ENCODE data around the gene PLXNA4.

GRCh38 chr7:132457658-132458057 lies 118.6 kb downstream of the PLXNA4 start:
- TF ChIP-seq, protein P1, sequence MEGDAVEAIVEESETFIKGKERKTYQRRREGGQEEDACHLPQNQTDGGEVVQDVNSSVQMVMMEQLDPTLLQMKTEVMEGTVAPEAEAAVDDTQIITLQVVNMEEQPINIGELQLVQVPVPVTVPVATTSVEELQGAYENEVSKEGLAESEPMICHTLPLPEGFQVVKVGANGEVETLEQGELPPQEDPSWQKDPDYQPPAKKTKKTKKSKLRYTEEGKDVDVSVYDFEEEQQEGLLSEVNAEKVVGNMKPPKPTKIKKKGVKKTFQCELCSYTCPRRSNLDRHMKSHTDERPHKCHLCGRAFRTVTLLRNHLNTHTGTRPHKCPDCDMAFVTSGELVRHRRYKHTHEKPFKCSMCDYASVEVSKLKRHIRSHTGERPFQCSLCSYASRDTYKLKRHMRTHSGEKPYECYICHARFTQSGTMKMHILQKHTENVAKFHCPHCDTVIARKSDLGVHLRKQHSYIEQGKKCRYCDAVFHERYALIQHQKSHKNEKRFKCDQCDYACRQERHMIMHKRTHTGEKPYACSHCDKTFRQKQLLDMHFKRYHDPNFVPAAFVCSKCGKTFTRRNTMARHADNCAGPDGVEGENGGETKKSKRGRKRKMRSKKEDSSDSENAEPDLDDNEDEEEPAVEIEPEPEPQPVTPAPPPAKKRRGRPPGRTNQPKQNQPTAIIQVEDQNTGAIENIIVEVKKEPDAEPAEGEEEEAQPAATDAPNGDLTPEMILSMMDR (conservative IDR thresholded peaks at IDR 0.05): no peak
- TF ChIP-seq EZH2 (IDR thresholded peaks at IDR 0.05; ENCODE audit: low read depth): no peak

Data from PC-9 (cell line).